Keratinocyte (primary cell): ENCODE results near the gene SRP68.

Experiments
- EZH2 ChIP-seq: IDR thresholded peaks from one replicate; pipeline ENCODE4 v1.6.1; 2012; ENCODE audit warnings: inconsistent platforms, mild to moderate bottlenecking, low read length, moderate library complexity
- TF ChIP-seq, protein P1 (sequence below), 3 experiments: IDR thresholded peaks in 1 of 3; conservative IDR thresholded peaks in 1 of 3; optimal IDR thresholded peaks in 1 of 3; 2 replicates in 2 of 3; 3 replicates in 1 of 3; pipeline versions ENCODE3 to v1.5.1; 2011; ENCODE audit warnings: low read length in 3 of 3, mild to moderate bottlenecking in 3 of 3, moderate library complexity in 2 of 3, control low read depth in 1 of 3, inconsistent platforms in 1 of 3; ENCODE audit not compliant: insufficient read depth in 2 of 3; ENCODE audit errors: extremely low read depth in 1 of 3

- TF ChIP-seq, protein P1, sequence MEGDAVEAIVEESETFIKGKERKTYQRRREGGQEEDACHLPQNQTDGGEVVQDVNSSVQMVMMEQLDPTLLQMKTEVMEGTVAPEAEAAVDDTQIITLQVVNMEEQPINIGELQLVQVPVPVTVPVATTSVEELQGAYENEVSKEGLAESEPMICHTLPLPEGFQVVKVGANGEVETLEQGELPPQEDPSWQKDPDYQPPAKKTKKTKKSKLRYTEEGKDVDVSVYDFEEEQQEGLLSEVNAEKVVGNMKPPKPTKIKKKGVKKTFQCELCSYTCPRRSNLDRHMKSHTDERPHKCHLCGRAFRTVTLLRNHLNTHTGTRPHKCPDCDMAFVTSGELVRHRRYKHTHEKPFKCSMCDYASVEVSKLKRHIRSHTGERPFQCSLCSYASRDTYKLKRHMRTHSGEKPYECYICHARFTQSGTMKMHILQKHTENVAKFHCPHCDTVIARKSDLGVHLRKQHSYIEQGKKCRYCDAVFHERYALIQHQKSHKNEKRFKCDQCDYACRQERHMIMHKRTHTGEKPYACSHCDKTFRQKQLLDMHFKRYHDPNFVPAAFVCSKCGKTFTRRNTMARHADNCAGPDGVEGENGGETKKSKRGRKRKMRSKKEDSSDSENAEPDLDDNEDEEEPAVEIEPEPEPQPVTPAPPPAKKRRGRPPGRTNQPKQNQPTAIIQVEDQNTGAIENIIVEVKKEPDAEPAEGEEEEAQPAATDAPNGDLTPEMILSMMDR (optimal IDR thresholded peaks at IDR 0.05 in 1 of 3, IDR thresholded peaks at IDR 0.05 in 1 of 3, conservative IDR thresholded peaks at IDR 0.05 in 1 of 3; ENCODE audit: extremely low read depth in 1 of 3, insufficient read depth in 2 of 3, low read length in 3 of 3), result no peak
- no peak for TF ChIP-seq EZH2
Observed at GRCh38 chr17:76049836-76050537, 22.3 kb downstream of the SRP68 start.
